HepG2 (cell line): Measurements from ENCODE around the gene UNC5B.

Experiments used
- KLF6 ChIP-seq: IDR thresholded peaks from 2 replicates; pipeline ENCODE4 v1.8.0; 2016; ENCODE audit warnings: missing biosample characterization, missing genetic modification reagents
- MED13 ChIP-seq: sonication (generic); formaldehyde crosslinking; IDR thresholded peaks from 2 replicates; pipeline ENCODE4 v1.5.0; 2020; ENCODE audit warnings: missing genetic modification reagents
- POLR2AphosphoS5 ChIP-seq: IDR thresholded peaks from 2 replicates; pipeline ENCODE4 v1.6.1; 2012; ENCODE audit warnings: low read depth, low read length
- SRSF4 ChIP-seq: fragments of 200-400 bp; formaldehyde crosslinking; IDR thresholded peaks from one replicate; pipeline ENCODE4 v1.6.1; 2018; ENCODE audit warnings: mild to moderate bottlenecking, low read depth, low read length, moderate library complexity; ENCODE audit not compliant: poor library complexity, severe bottlenecking
- ZNF607 ChIP-seq: sonication (generic); formaldehyde crosslinking; IDR thresholded peaks from 2 replicates; pipeline ENCODE4 v1.5.1; 2020; ENCODE audit warnings: missing genetic modification reagents, mild to moderate bottlenecking, borderline replicate concordance
- TF ChIP-seq, protein P1 (sequence below): sonication (generic); formaldehyde crosslinking; IDR thresholded peaks from 2 replicates; pipeline ENCODE4 v1.8.1; 2023; ENCODE audit warnings: mild to moderate bottlenecking, missing genetic modification reagents

DNA sequence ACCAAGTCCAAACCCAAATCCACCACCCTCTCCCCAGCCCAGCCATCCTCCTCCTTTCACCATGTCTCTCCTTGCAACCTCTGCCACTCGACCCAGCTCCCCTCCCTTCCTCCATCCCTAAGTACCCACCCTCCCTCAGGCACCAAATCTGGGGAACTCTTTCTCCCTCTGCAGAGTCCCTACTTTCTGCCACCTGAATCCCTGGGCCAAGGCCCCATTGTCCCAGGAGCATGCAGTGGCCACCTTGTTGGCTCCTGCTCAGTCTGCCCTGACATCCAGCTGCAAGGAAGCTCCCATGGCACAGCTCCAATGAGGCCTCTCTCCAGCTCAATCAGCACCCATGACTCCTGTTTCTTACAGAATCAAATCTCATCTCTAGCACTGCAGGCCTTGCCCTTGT, 5.5 kb upstream of the UNC5B start:
- TF ChIP-seq MED13 (CRISPR knock-in tag) (no peak), POLR2AphosphoS5 (no peak), KLF6 (CRISPR knock-in tag) (no peak), ZNF607 (CRISPR knock-in tag) (no peak), SRSF4 (no peak)
- TF ChIP-seq, protein P1, sequence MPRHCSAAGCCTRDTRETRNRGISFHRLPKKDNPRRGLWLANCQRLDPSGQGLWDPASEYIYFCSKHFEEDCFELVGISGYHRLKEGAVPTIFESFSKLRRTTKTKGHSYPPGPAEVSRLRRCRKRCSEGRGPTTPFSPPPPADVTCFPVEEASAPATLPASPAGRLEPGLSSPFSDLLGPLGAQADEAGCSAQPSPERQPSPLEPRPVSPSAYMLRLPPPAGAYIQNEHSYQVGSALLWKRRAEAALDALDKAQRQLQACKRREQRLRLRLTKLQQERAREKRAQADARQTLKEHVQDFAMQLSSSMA (CRISPR knock-in tag), result no peak
